ENCODE data around the gene MICAL2.

DNA sequence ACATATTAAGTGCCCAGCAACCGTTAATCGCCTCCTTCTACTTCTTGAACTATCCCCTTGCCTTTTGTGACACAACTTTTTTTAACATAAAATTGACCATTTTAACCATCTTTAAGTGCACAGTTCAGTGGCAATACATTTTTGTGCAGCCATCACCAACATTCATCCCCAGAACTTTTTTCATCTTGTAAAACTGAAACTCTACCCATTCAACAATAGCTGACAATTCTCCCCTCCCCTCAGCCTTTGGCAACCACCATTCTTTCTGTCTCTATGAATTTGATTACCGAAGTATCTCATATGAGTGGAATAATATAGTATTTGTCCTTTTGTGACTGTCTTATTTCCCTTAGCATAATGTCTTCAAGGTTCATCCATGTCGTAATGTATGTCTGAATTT, 66.0 kb downstream of the MICAL2 start:
- TF ChIP-seq, protein P1, sequence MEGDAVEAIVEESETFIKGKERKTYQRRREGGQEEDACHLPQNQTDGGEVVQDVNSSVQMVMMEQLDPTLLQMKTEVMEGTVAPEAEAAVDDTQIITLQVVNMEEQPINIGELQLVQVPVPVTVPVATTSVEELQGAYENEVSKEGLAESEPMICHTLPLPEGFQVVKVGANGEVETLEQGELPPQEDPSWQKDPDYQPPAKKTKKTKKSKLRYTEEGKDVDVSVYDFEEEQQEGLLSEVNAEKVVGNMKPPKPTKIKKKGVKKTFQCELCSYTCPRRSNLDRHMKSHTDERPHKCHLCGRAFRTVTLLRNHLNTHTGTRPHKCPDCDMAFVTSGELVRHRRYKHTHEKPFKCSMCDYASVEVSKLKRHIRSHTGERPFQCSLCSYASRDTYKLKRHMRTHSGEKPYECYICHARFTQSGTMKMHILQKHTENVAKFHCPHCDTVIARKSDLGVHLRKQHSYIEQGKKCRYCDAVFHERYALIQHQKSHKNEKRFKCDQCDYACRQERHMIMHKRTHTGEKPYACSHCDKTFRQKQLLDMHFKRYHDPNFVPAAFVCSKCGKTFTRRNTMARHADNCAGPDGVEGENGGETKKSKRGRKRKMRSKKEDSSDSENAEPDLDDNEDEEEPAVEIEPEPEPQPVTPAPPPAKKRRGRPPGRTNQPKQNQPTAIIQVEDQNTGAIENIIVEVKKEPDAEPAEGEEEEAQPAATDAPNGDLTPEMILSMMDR (IDR thresholded peaks at IDR 0.05; ENCODE audit: low read depth, low read length) = no peak
- no peak for TF ChIP-seq EZH2phosphoT487 (IDR thresholded peaks at IDR 0.05; ENCODE audit: low read depth)
